GM23248 (cell line): ENCODE results near the gene ASXL1.

Experiments
- EZH2 ChIP-seq: fragments of 200-600 bp; sonication (generic); IDR thresholded peaks from 2 replicates; pipeline ENCODE4 v1.6.1; 2018; ENCODE audit warnings: antibody characterized with exemption, mild to moderate bottlenecking; ENCODE audit not compliant: insufficient read depth, poor library complexity, severe bottlenecking
- EZH2phosphoT487 ChIP-seq: fragments of 200-600 bp; sonication (generic); IDR thresholded peaks from 2 replicates; pipeline ENCODE4 v1.6.1; 2018; ENCODE audit warnings: antibody characterized with exemption, moderate library complexity, mild to moderate bottlenecking, low read depth; ENCODE audit not compliant: insufficient read depth

DNA sequence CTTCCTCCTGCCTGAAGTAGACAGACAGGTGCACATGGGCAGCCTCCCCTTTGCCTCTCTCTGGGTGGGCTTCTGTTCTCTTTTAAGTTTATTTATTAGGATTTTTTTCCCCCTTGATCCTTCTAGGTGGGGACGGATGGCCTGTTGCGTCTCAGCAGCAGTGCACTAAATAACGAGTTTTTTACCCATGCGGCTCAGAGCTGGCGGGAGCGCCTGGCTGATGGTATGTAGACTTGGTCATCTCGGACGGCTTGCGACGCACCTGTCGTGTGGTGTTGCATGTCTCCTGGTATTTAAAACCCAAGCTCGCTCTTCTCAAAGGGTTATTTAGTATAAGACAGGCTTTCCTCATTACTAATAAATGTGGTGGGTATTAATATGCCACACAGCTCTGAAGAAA lies 73.3 kb downstream of the ASXL1 start:
- TF ChIP-seq EZH2phosphoT487, result no peak
- no peak for TF ChIP-seq EZH2
